ENCODE measurements around the gene FARS2.

FARS2 gene

GRCh38 chr6:5729080-5729434, 467.7 kb downstream of the FARS2 start:
- no peak for DNase-seq (ENCODE audit: low read depth)

- DNase-seq (ENCODE audit: low read depth), result no peak
These were observed 468.7 kb downstream of the FARS2 start for GRCh38 chr6:5729813-5730517.

GRCh38 chr6:5730585-5731263, 469.4 kb downstream of the FARS2 start:
- no peak for DNase-seq (ENCODE audit: low read depth)

GRCh38 chr6:5731435-5731834, 470.1 kb downstream of the FARS2 start:
- DNase-seq (ENCODE audit: low read depth), result no peak

- DNase-seq (ENCODE audit: low read depth), result no peak
These were observed 471.2 kb downstream of the FARS2 start for GRCh38 chr6:5732496-5732895.

GRCh38 chr6:5736016-5736738, 474.9 kb downstream of the FARS2 start:
- DNase-seq (ENCODE audit: low read depth), result no peak

GRCh38 chr6:5737460-5737859, 476.1 kb downstream of the FARS2 start:
- no peak for DNase-seq (ENCODE audit: low read depth)

GRCh38 chr6:5738211-5738610, 476.9 kb downstream of the FARS2 start:
- DNase-seq (ENCODE audit: low read depth), result no peak

GRCh38 chr6:5744497-5744896, 483.2 kb downstream of the FARS2 start:
- DNase-seq (ENCODE audit: low read depth), result no peak

GRCh38 chr6:5745081-5745480, 483.8 kb downstream of the FARS2 start:
- DNase-seq (ENCODE audit: low read depth), result no peak

- DNase-seq (ENCODE audit: low read depth), result no peak
These were observed 484.9 kb downstream of the FARS2 start for GRCh38 chr6:5746053-5746758.

- DNase-seq (ENCODE audit: low read depth), result no peak
These were observed 485.4 kb downstream of the FARS2 start for GRCh38 chr6:5746759-5747130.

GRCh38 chr6:5747379-5747778, 486.1 kb downstream of the FARS2 start:
- no peak for DNase-seq (ENCODE audit: low read depth)

- no peak for DNase-seq (ENCODE audit: low read depth)
These were observed 487.8 kb downstream of the FARS2 start for GRCh38 chr6:5749016-5749650.

- DNase-seq (ENCODE audit: low read depth), result no peak
These were observed 488.4 kb downstream of the FARS2 start for GRCh38 chr6:5749651-5750215.

- DNase-seq (ENCODE audit: low read depth), result no peak
These were observed 490.4 kb downstream of the FARS2 start for GRCh38 chr6:5751525-5752390.

GRCh38 chr6:5752391-5752680, 491.0 kb downstream of the FARS2 start:
- no peak for DNase-seq (ENCODE audit: low read depth)

- no peak for DNase-seq (ENCODE audit: low read depth)
These were observed 491.9 kb downstream of the FARS2 start for GRCh38 chr6:5753209-5753608.

GRCh38 chr6:5754904-5755303, 493.6 kb downstream of the FARS2 start:
- DNase-seq (ENCODE audit: low read depth), result no peak

GRCh38 chr6:5759571-5759970, 498.3 kb downstream of the FARS2 start:
- no peak for DNase-seq (ENCODE audit: low read depth)

GRCh38 chr6:5761370-5761769, 500.1 kb downstream of the FARS2 start:
- no peak for DNase-seq (ENCODE audit: low read depth)
